ENCODE results near the gene GASK1B.
A peak's percentile ranks its signal among the peaks of the same experiment; 100 is the strongest.

GASK1B gene

DNA sequence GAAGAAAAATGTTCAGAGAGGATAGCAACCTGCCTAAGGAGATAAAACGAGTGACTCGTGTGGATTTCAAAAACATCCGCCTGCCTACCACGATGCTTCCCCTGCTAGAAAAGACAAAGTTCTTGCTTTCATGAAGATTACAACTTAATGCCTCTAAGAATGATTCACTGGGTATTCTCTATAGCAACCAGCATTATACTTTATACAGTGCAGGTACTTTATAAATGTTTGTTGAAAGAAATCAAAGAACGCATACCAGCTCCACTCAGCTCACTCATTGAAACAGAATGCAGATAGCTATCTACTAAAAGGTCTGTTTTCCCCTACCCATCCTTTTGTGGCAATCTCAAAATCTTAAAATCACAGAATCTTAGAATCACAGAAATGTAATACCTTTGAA is 33.7 kb downstream of the GASK1B start:
- TF ChIP-seq, protein P1, sequence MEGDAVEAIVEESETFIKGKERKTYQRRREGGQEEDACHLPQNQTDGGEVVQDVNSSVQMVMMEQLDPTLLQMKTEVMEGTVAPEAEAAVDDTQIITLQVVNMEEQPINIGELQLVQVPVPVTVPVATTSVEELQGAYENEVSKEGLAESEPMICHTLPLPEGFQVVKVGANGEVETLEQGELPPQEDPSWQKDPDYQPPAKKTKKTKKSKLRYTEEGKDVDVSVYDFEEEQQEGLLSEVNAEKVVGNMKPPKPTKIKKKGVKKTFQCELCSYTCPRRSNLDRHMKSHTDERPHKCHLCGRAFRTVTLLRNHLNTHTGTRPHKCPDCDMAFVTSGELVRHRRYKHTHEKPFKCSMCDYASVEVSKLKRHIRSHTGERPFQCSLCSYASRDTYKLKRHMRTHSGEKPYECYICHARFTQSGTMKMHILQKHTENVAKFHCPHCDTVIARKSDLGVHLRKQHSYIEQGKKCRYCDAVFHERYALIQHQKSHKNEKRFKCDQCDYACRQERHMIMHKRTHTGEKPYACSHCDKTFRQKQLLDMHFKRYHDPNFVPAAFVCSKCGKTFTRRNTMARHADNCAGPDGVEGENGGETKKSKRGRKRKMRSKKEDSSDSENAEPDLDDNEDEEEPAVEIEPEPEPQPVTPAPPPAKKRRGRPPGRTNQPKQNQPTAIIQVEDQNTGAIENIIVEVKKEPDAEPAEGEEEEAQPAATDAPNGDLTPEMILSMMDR (conservative IDR thresholded peaks at IDR 0.05) = no peak
- H3K27ac ChIP-seq = no peak overlapping the region

DNA sequence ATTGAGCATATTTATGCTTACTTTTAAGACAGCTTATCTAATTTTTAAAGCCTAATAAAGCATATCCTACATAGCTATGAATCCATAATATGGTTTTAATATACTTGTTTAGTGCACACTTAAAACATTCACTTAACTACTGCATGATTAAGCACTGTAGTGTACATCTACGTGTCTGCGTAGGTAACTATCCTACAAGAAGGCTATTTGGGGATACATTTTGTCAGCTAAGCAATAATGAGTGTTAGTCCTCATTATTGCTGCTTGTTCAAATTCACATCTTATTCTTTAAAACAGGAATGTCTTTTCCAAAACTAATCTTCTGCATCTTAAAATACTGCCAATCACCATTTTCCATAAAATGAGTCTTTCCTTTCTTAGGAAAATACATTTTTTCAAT is 38.6 kb downstream of the GASK1B start:
- H3K27ac ChIP-seq = no peak overlapping the region
- TF ChIP-seq, protein P1 (conservative IDR thresholded peaks at IDR 0.05) = no peak

DNA sequence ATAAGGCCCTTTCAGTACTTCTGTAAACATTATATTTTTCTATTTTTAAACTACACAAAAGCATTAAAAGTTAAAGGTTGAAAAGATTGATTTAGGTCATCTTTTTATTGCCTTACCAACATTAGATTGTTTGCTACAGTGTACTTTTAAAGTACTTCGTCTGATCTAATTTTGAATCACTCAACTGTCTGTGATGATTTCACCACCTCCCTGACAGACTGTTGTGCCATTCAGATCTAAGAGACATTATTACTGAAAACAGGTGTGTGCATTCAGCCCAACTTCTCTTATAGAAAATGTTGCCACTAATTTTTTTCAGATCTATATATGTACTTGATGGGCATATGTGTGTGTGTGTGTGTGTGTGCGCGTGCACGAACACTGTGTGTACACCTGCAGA is 39.3 kb downstream of the GASK1B start:
- no peak overlapping the region for H3K27ac ChIP-seq
- TF ChIP-seq, protein P1 (conservative IDR thresholded peaks at IDR 0.05) = no peak

DNA sequence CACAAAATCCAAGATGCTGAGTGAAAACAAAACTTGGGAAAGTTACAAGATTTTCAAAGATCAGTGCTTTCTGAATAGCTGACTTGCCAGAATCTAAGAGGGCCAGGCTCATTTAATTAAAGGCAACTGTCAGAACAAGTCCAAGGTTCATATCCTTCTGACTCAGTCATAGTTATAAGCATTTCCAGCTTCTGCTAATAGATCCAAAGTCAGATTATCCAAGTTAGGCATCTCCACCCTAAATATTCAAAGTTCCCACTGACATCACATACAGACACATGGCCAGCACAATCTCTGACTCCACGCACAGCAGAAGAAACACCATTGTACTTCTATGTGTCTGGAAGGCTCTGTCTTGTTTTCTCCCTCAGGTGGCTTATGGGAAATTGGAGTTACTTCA is 41.8 kb downstream of the GASK1B start:
- H3K27ac ChIP-seq = peak overlapping the region; percentile 46
- TF ChIP-seq, protein P1 (conservative IDR thresholded peaks at IDR 0.05) = no peak

DNA sequence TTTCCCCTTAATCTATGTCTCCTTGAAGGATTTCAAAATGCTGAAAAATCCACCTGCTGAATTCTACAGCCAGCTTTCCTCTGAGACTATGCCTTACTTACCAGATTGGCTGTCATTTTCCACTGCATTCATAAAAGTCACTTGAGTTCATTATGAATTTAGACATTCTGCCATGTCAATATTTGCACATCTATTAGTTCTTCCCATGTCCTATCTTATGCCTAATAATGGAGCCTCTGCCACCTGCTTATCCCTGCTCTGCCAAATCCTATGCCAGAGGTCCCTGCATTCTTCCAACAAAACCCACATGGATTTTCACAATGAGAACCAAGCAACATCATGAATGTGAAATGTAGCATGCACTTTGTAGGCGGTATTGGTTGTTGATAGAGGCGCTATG is 42.6 kb downstream of the GASK1B start:
- peak overlapping the region; percentile 46 for H3K27ac ChIP-seq
- TF ChIP-seq, protein P1 (conservative IDR thresholded peaks at IDR 0.05) = no peak

DNA sequence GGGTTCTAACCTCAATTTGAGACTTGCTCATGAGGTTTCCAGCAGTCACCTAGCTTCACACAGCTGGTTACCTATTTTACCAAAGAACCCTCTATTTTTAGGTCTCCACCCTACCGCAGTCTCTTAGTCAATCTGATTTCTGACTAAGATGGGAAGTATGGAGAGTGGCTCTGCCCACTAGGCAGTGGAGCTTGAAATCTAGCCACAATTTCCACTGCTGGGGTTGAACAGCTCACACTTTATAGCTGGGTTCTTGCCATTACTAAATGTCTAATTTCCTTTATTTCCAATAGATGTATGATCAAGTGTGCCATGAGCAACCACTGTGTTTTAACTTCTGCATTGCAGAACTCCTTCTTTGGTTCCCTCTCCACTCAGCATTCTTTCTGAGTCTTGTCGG is 43.1 kb downstream of the GASK1B start:
- H3K27ac ChIP-seq = peak overlapping the region; percentile 46
- TF ChIP-seq, protein P1 (conservative IDR thresholded peaks at IDR 0.05) = no peak

DNA sequence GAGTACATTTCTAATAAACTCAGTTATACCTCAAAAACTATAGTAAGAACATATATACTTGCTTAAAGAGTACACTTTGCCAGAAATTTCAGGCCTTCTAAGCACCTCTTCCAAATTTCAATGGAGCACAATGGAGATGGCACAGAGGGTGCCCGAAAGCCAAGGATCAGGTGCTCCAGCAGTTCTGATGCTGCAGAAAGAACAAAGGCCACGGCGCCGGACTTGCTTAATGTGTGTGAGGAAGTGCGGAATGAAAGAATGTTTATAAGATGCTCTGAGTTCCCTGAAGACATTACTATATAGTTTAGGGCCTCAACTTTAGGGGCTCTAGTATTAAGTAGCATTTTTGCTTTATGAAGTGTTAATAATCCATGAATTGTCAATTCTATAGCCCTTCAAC is 44.3 kb downstream of the GASK1B start:
- TF ChIP-seq, protein P1 (conservative IDR thresholded peaks at IDR 0.05) = no peak
- H3K27ac ChIP-seq = no peak overlapping the region

DNA sequence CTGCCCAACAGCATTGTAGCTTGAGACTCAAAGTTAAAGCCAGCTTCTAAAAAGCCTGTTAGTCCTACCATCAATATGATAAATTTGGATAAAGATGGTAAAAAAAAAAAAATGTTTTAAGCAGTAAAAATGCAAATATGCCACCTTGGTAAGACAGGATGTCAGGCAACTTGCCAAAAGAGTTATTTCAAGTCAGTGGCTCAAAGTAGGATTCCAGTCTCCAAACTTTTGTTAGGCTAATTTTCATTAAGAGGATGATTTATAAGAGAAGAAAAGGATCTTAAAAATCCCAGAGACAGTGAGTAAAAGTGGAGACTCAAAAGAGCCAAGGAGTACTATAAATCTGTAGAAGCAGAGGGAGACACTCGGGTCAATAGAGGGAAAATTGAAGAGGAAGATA is 47.5 kb downstream of the GASK1B start:
- TF ChIP-seq, protein P1 (conservative IDR thresholded peaks at IDR 0.05) = no peak

More for the DNA sequence above, 47.5 kb downstream of the GASK1B start:
- H3K27ac ChIP-seq = no peak overlapping the region

Data from VCaP (cell line).